Measurements from ENCODE around the gene ACTBL2.

ACTBL2 gene

DNA sequence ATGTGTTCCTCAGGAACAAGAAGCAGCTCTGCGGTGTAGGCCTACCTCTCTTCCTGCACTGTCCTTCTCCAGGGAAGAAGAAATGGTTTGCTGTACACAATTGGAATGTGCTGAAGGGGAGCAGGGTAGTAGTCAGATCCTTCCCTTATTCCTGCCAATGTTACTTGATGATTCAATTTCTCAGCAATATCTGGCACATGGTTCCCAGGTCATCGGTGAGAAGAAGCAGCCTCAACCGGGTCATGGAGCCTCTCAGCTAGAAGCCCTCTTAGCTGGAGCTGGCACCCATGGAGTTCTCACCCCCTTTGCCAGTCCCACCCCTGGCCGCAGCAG, 36.9 kb downstream of the ACTBL2 start:
- TF ChIP-seq, protein P1, sequence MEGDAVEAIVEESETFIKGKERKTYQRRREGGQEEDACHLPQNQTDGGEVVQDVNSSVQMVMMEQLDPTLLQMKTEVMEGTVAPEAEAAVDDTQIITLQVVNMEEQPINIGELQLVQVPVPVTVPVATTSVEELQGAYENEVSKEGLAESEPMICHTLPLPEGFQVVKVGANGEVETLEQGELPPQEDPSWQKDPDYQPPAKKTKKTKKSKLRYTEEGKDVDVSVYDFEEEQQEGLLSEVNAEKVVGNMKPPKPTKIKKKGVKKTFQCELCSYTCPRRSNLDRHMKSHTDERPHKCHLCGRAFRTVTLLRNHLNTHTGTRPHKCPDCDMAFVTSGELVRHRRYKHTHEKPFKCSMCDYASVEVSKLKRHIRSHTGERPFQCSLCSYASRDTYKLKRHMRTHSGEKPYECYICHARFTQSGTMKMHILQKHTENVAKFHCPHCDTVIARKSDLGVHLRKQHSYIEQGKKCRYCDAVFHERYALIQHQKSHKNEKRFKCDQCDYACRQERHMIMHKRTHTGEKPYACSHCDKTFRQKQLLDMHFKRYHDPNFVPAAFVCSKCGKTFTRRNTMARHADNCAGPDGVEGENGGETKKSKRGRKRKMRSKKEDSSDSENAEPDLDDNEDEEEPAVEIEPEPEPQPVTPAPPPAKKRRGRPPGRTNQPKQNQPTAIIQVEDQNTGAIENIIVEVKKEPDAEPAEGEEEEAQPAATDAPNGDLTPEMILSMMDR (IDR thresholded peaks at IDR 0.05; ENCODE audit: low read depth, low read length) = no peak
- H3K4me3 ChIP-seq (ENCODE audit: low read depth, low read length) = no peak overlapping the region

DNA sequence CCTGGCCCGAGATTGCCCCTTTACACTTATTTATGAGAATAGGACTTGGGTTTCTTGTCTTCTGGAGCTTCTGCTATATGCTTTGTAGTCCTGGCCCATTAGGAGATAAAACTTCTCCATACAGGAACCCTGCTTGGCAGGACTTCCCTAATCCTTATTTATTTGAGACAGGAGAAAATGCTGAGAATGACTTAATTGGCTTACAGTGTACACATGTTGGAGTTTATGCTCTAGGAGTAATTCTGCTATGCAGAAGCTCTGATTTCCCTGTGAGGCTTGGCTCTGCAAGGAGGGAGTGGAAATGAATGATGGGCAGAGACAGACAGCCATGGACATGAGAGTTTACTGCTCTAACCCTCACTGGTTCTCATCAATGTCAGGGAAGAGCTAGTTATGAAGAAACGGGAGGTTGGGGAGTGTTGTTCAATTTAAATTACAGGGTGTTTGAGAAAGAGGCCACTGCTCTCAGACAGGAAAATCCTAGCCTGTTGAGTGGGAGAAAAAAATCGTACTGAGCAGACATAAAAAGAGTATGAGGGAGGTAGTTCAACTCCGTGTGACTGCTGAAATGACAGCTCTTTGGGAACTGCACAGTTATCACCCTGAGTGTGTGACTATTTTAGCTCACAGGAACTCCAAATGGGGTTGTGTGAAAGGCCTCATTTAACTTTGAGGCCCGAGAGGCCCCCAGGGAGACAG, 37.5 kb downstream of the ACTBL2 start:
- H3K4me3 ChIP-seq (ENCODE audit: low read depth, low read length) = no peak overlapping the region
- TF ChIP-seq, protein P1 (IDR thresholded peaks at IDR 0.05; ENCODE audit: low read depth, low read length) = no peak

DNA sequence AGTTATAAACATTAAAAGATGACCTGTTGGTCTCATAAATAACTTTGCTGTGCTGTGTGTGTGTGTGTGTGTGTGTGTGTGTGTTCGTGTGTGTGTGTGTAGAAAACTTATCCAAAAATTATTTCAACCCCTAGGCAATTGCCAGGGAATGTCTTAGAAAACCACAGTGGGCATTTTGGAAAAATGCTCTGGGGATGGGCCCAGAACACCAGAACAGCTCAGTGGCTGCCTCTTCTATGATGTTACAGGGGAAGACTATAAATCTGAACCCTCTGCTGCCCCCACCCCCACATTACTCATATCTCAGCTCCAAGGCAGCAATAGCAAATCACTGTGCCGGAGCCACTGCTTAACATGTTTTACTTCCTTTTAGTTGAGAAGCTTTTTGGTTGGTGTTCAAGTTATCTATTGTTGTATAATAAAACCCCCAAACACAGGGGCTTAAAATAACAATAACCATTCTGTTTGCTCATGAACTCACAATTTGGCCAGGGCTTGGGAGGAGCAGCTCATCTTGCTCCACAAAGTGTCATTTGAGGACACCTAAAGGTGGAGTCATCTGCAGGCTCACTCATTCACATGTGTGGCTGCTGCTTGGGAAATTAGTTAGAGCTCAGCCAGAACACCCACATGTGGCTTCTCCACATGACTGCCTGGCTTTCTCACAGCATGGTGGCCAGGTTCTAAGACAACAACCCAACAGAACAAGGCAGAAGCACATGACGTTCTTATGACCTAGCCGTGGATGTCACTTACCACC, 40.4 kb downstream of the ACTBL2 start:
- TF ChIP-seq, protein P1 (IDR thresholded peaks at IDR 0.05; ENCODE audit: low read depth, low read length) = no peak
- H3K4me3 ChIP-seq (ENCODE audit: low read depth, low read length) = no peak overlapping the region

DNA sequence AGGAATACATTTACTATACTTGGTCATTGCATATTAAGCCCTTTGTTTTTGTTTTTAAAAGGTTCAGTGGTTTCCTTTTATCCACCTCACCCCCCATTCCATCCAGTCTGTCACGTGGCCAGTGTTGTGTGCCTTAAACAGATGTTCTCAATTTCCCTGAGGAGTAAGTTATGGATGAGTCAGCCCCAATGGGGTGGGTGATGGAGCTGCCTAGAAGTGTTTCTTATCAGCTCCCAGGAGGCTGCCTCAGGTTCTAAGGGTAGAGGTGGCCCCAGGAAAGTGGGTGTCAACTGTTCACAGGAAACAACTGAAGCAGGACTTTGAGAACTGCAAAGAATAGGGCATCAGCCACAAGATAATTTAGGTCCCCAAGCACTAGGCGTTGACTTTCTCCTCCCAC, 41.1 kb downstream of the ACTBL2 start:
- H3K4me3 ChIP-seq (ENCODE audit: low read depth, low read length) = no peak overlapping the region
- TF ChIP-seq, protein P1 (IDR thresholded peaks at IDR 0.05; ENCODE audit: low read depth, low read length) = no peak

DNA sequence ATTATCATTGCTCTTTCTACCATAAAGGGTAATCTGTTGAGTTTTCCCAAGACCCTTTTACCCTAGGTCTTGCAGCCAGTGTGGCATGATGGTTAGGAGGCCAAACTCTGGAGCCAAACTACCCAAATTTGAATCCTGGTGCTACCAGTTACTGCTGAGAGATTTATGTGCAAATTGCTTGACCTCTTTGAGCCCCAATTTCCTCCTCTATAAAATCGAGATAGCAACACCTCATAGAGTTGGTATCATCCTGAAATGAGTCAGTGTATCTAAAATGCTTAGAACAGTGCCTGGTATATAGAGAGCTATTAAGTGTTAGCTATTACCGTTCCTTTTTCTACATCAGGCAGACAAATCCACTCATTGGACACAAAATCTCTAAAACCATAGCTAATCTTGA, 43.0 kb downstream of the ACTBL2 start:
- H3K4me3 ChIP-seq (ENCODE audit: low read depth, low read length) = no peak overlapping the region
- TF ChIP-seq, protein P1 (IDR thresholded peaks at IDR 0.05; ENCODE audit: low read depth, low read length) = no peak

DNA sequence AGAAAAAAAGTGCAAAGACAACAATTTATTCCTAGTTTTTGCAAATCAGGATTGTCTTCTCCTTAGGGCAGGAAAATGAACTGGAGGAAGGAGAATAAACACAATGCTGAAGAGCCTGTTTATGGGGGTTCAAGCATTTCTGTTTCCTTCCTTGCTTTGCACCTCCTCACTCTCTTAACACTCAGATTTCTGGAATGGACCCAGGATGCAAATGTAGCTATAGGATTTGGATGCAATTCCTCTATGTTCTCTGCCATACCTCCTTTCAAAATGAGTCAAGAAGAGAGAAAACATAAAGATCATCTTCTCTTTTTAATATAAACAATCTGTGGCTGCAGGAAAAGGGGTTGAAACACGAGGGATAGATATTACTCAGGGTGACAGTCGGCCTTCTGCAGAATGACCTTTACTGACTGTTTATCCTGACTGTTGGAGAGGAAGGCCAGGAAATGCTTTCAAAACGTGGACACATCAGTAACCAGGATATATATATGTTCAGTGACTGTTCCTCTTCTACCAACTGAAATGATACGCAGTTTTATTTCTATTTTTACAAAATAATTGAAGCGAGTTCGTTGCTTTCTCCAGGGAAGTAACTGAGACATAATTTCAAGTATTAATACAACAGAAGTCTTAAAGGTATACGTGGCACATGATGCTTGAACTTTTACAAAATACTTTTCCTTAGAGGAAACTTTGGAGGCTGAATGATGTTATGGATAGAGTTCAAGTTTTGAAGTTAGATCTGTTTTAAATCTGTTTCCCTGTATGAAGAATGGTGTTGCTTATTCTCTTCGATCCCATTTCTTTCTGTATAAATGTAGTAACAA, 44.4 kb downstream of the ACTBL2 start:
- TF ChIP-seq, protein P1 (IDR thresholded peaks at IDR 0.05; ENCODE audit: low read depth, low read length) = no peak
- H3K4me3 ChIP-seq (ENCODE audit: low read depth, low read length) = no peak overlapping the region
